HG03139 (cell line): Measurements from ENCODE around the gene IGF2BP1.
"Not testable (repeated sequence)": the region's sequence is repeated elsewhere in the genome, so short reads cannot be mapped to it uniquely, and the experiment has no call there.

Source experiments
- ATAC-seq: cut with Tn5 transposase; IDR thresholded peaks from one replicate; pipeline ENCODE4 v1.9.1; 2021; ENCODE audit not compliant: unreplicated experiment

IGF2BP1 gene

DNA sequence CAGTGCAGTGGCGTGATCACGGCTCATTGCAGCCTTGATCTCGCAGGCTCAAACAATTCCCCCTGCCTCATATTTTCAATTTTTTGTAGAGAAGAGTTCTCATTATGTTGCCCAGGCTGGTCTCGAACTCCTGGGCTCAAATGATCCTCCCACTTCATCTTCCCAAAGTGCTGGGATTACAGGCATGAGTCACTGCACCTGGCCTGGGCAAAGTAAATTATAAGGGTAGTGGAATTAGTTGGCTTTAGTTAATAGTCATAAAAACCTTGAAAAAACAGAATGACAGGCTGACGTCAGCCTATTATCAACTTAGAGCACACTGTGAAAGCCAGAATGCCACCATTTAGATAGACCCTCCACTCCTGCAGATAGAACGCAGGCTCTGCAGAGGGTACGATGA is 91.9 kb downstream of the IGF2BP1 start:
- ATAC-seq = no peak

DNA sequence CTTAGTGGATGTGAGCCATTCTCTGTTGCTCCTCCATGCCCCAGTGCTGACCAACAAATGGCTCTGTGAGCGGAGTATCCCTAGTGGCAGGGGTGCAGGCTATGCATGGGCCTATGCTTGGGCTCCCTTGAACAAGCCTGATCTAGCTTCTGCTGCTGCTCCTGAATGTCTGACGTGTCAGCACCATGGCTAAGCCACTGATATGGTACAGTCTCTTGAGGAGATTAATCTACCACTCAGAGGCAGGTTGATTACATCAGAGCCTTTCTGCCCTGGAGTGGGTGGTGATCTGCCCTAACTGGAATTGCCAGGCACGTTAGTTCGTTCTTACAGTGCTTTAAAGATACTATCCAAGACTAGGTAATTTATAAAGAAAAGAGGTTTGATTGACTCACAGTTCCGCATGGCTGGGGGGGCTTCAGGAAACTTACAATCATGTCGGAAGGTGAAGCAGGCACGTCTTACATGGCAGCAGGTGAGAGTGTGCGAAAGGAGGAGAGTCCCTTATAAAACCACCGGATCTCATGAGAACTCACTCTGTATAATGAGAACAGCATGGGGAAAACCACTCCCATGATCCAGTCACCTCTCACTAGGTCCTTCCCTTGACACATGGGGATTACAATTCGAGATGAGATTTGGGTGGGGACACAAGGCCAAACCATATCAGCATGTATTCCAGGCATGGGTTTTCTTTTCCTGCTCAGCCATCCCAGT is 93.9 kb downstream of the IGF2BP1 start:
- ATAC-seq = no peak

DNA sequence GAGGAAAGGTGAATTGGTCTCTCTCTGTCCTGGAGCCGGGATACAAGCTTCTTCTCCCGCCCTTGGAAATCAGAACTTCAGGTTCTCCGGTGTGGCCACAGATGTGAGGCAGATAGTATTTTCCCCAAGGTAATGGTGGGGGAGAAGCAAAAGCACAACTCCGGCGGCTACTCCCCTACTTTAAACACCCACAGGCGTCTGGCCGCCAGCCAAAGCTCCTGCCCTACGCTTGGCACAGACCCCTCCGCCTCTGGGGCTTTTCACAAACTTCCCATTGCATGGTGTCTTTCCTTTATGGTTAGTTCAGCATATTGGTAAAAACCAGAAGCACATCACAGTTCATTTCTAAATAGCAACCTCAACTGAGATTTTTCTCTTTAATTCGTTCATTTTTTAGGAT is 95.9 kb downstream of the IGF2BP1 start:
- ATAC-seq = no peak

DNA sequence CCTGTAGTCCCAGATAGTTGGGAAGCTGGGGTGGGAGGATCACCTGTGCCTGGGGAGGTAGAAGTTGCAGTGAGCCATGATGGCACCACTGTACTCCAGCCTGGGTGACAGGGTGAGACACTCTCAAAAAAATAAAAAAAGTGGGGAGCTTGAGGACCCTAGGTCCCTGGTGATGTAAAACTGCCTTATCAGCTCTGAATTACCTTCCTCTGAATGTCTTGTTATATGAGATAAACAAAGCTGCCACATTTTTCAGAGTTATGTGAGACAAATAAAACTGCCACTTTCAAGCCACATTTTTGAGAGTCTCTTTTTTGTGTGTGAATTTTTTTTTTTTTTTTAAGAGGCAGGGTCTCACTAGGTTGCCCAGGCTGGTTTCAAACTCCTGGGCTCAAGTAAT is 103.4 kb downstream of the IGF2BP1 start:
- ATAC-seq = no peak

DNA sequence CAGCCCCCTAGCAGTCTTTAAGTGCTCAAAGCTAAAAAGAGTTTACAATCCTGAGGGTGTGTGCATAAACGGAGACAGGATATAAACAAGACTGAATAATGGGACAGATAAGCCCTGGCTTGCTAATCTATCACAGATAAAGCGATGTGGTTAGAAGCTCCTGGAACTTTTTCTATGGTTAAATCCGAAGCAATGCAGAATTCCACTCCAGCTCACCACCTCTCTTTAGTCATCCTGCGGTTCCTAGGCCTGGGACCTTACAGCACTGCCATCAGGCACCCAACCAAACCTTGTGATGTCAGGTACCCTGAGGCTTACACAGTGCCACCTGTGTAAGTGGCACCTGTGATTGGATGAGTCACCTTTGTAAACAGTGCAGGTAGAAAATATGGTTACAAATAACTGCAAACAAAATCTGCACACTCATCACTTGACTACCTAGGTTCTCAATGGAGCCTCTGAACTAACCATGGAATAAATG is 103.9 kb downstream of the IGF2BP1 start:
- ATAC-seq = no peak

DNA sequence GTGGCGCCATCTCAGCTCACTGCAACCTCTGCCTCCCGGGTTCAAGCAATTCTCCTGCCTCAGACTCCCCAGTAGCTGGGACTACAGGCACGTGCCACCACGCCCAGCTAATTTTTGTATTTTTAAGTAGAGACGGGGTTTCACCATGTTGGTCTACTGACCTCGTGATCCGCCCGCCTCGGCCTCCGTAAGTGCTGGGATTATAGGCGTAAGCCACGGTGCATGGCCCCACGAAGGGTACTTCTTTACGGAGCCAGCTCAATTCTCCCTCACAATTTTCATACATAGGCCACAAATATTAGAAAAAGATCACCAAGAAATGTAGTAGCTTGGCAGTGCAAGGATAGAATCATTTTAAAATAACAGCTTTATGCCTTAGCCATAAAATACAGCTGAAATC is 106.2 kb downstream of the IGF2BP1 start:
- ATAC-seq = not testable (repeated sequence)

DNA sequence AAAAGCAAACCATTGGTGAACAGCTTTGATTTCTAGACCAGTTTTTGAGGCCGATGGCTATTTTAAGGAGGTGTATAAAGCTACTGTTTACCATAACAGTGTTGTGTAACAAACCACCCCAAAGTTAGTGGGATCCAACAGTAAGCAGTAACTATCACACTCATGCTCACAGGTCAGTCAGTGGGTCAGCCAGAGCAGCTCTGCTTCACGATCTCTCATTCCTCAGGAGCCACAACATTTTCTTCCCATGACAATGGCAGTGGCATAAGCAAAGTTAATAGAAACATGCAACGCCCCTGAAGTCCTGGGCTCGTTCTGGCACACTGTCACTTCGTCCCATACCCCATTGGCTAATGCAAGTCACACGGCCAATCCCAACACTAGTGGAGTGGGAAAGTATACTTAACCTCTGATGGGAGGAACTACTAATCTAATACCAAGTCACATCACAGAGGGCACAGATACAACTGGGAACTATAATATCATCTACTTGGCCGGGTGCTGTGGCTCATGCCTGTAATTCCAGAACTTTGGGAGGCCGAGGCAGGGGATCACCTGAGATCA is 107.4 kb downstream of the IGF2BP1 start:
- no peak for ATAC-seq
